GM12801 (cell line): ENCODE results near the gene SALL4.

ENCODE experiments used
- CTCF ChIP-seq: IDR thresholded peaks from one replicate; pipeline ENCODE4 v1.5.1; 2011; ENCODE audit warnings: control low read depth; ENCODE audit not compliant: insufficient read length; ENCODE audit errors: extremely low read depth

SALL4 gene

GRCh38 chr20:51735728-51736600 is 66.4 kb downstream of the SALL4 start:
- no peak for TF ChIP-seq CTCF

- no peak for TF ChIP-seq CTCF
These were observed 67.2 kb downstream of the SALL4 start for GRCh38 chr20:51734876-51735720.

GRCh38 chr20:51733070-51733469 is 69.3 kb downstream of the SALL4 start:
- TF ChIP-seq CTCF: no peak
